Astrocyte (in vitro differentiated cells and primary cell): ENCODE measurements around the gene VRK3. TPM values are rescaled to one million over a fixed set of nuclear protein-coding genes. Genes with fewer than 3 reads are reported as not detected.

Experiments used
- DNase-seq: peaks from one replicate; pipeline ENCODE4 v3.0.0-alpha.2; 2010; ENCODE audit warnings: low read depth
- FAIRE-seq: peaks from 2 replicates; lab custom pipeline; 2011; peaks lifted over from hg19 to GRCh38; lab: Jason Lieb, UNC
- H2AFZ ChIP-seq: 2 replicates; pipeline ENCODE4 v1.6.0; 2012; ENCODE audit warnings: low read depth, low read length, inconsistent platforms
- H3K27ac ChIP-seq: 2 replicates; pipeline ENCODE4 v1.5.1; 2011; ENCODE audit warnings: low read depth, low read length, inconsistent platforms
- H3K27me3 ChIP-seq: 2 replicates; pipeline ENCODE4 v1.6.0; 2011; ENCODE audit warnings: low read length, inconsistent platforms; ENCODE audit not compliant: insufficient read depth
- H3K36me3 ChIP-seq: 2 replicates; pipeline ENCODE4 v1.5.1; 2011; ENCODE audit warnings: low read length, inconsistent platforms; ENCODE audit not compliant: insufficient read depth
- H3K4me1 ChIP-seq: 2 replicates; pipeline ENCODE4 v1.5.1; 2011; ENCODE audit warnings: low read length, inconsistent platforms; ENCODE audit not compliant: insufficient read depth
- H3K4me2 ChIP-seq: 2 replicates; pipeline ENCODE4 v1.6.0; 2012; ENCODE audit warnings: low read length, inconsistent platforms
- H3K4me3 ChIP-seq: 2 replicates; pipeline ENCODE4 v1.5.1; 2011; ENCODE audit warnings: low read depth, mild to moderate bottlenecking, low read length, inconsistent platforms; ENCODE audit not compliant: insufficient read depth
- H3K79me2 ChIP-seq: 2 replicates; pipeline ENCODE4 v1.6.0; 2012; ENCODE audit warnings: mild to moderate bottlenecking, low read length, inconsistent platforms; ENCODE audit not compliant: insufficient read depth
- H3K9ac ChIP-seq: 2 replicates; pipeline ENCODE4 v1.6.0; 2012; ENCODE audit warnings: mild to moderate bottlenecking, low read length, inconsistent platforms
- H3K9me3 ChIP-seq: 2 replicates; pipeline ENCODE4 v1.5.1; 2012; ENCODE audit warnings: low read depth, mild to moderate bottlenecking, low read length, inconsistent platforms; ENCODE audit not compliant: insufficient read depth
- H4K20me1 ChIP-seq: 2 replicates; pipeline ENCODE4 v1.6.0; 2012; ENCODE audit warnings: low read length, inconsistent platforms; ENCODE audit not compliant: insufficient read depth
- H3K27ac Mint-ChIP-seq: one replicate; pipeline ENCODE4 v1.8.0; 2021; ENCODE audit warnings: mild to moderate bottlenecking, mixed read lengths; ENCODE audit not compliant: unreplicated experiment
- H3K27me3 Mint-ChIP-seq: one replicate; pipeline ENCODE4 v1.8.0; 2021; ENCODE audit warnings: low read depth, mixed read lengths; ENCODE audit not compliant: unreplicated experiment
- H3K36me3 Mint-ChIP-seq: one replicate; pipeline ENCODE4 v1.8.0; 2021; ENCODE audit warnings: low read depth, mixed read lengths; ENCODE audit not compliant: unreplicated experiment
- H3K4me1 Mint-ChIP-seq: one replicate; pipeline ENCODE4 v1.8.0; 2021; ENCODE audit warnings: low read depth, mixed read lengths; ENCODE audit not compliant: unreplicated experiment
- H3K4me3 Mint-ChIP-seq: one replicate; pipeline ENCODE4 v1.8.0; 2021; ENCODE audit warnings: mild to moderate bottlenecking, moderate library complexity, mixed read lengths; ENCODE audit not compliant: unreplicated experiment
- H3K9me3 Mint-ChIP-seq: one replicate; pipeline ENCODE4 v1.8.0; 2021; ENCODE audit warnings: mild to moderate bottlenecking, mixed read lengths; ENCODE audit not compliant: unreplicated experiment
- CTCF ChIP-seq: IDR thresholded peaks from 2 replicates; pipeline ENCODE4 v1.5.1; 2011; ENCODE audit warnings: low read depth, mild to moderate bottlenecking, inconsistent platforms, low read length, moderate library complexity; ENCODE audit not compliant: insufficient read depth
- EZH2 ChIP-seq: IDR thresholded peaks from 2 replicates; pipeline ENCODE4 v1.6.1; 2012; ENCODE audit warnings: mild to moderate bottlenecking, low read length, inconsistent platforms; ENCODE audit not compliant: insufficient read depth
- total RNA-seq: library from RNA; stranded (reverse); gene quantifications from 2 replicates; pipeline ENCODE4 v1.2.1, GENCODE V29; 2021

The VRK3 gene
- total RNA-seq, 1 donor from 2014 or later: 33.0 TPM

GRCh38 chr19:50047671-50048070, 22.5 kb upstream of the VRK3 start:
- Histone ChIP-seq H4K20me1 (no peaks in the 10 kb centered on the region), H3K27me3 (no peaks in the 10 kb centered on the region), H3K4me1 (no peaks in the 10 kb centered on the region), H3K36me3 (peaks cover 43% of the 10 kb centered on the region), H3K9ac (no peak overlapping the region), H3K4me3 (no peak overlapping the region), H2AFZ (no peak overlapping the region), H3K79me2 (no peaks in the 10 kb centered on the region), H3K4me2 (no peak overlapping the region), H3K9me3 (peaks cover 54% of the 10 kb centered on the region), H3K27ac (no peak overlapping the region)
- Mint-ChIP-seq H3K4me3 (no peak overlapping the region), H3K27me3 (no peaks in the 10 kb centered on the region), H3K4me1 (no peaks in the 10 kb centered on the region), H3K27ac (no peak overlapping the region), H3K9me3 (peaks cover 64% of the 10 kb centered on the region), H3K36me3 (peaks cover 70% of the 10 kb centered on the region)
- no peak for TF ChIP-seq EZH2
- no peak for TF ChIP-seq CTCF
- no peak for FAIRE-seq
- no peak for DNase-seq

GRCh38 chr19:50046649-50047503, 21.7 kb upstream of the VRK3 start:
- H3K4me2 ChIP-seq: no peak overlapping the region
- H3K9ac ChIP-seq: no peak overlapping the region
- Mint-ChIP-seq H3K27ac (no peak overlapping the region), H3K36me3 (peaks cover 78% of the 10 kb centered on the region), H3K4me3 (no peak overlapping the region), H3K9me3 (peaks cover 62% of the 10 kb centered on the region), H3K4me1 (no peaks in the 10 kb centered on the region), H3K27me3 (no peaks in the 10 kb centered on the region)
- no peak overlapping the region for H3K27ac ChIP-seq
- no peaks in the 10 kb centered on the region for H3K4me1 ChIP-seq
- no peak overlapping the region for H3K4me3 ChIP-seq
- no peaks in the 10 kb centered on the region for H3K79me2 ChIP-seq
- H3K27me3 ChIP-seq: no peaks in the 10 kb centered on the region
- peaks cover 58% of the 10 kb centered on the region for H3K9me3 ChIP-seq
- H3K36me3 ChIP-seq: peaks cover 50% of the 10 kb centered on the region
- no peaks in the 10 kb centered on the region for H4K20me1 ChIP-seq
- no peak overlapping the region for H2AFZ ChIP-seq
- FAIRE-seq (no peak), DNase-seq (no peak)
- TF ChIP-seq EZH2: no peak
- peak; percentile 40 for TF ChIP-seq CTCF

GRCh38 chr19:50044922-50045321, 19.8 kb upstream of the VRK3 start:
- no peaks in the 10 kb centered on the region for H3K27me3 ChIP-seq
- H3K36me3 ChIP-seq: peaks cover 66% of the 10 kb centered on the region
- no peak overlapping the region for H3K4me3 ChIP-seq
- no peaks in the 10 kb centered on the region for H3K79me2 ChIP-seq
- peaks cover 65% of the 10 kb centered on the region for H3K9me3 ChIP-seq
- H3K4me3 Mint-ChIP-seq: no peak overlapping the region
- DNase-seq: no peak
- peaks cover 58% of the 10 kb centered on the region for H3K9me3 Mint-ChIP-seq
- H2AFZ ChIP-seq: no peak overlapping the region
- H3K4me1 ChIP-seq: no peaks in the 10 kb centered on the region
- H3K4me1 Mint-ChIP-seq: no peaks in the 10 kb centered on the region
- H3K4me2 ChIP-seq: no peak overlapping the region
- no peak overlapping the region for H3K27ac ChIP-seq
- no peak for TF ChIP-seq CTCF
- H3K9ac ChIP-seq: no peak overlapping the region
- no peak for FAIRE-seq
- H4K20me1 ChIP-seq: no peaks in the 10 kb centered on the region
- H3K36me3 Mint-ChIP-seq: peaks cover 92% of the 10 kb centered on the region
- H3K27me3 Mint-ChIP-seq: no peaks in the 10 kb centered on the region
- no peak overlapping the region for H3K27ac Mint-ChIP-seq
